Natural killer cell treated with Interleukin-12 subunit alpha and Interleukin-12 subunit beta and Interleukin-15 and Interleukin-18, amount 100 ng/mL, for 72 hours (primary cell): ENCODE measurements around the gene SLCO3A1. TPM values are rescaled to one million over a fixed set of nuclear protein-coding genes. Genes with fewer than 3 reads are reported as not detected.

Experiments
- ATAC-seq, 2 donors: fragments of 150-1000 bp; cut with Tn5 transposase in 1 of 2; sonication (Bioruptor Pico), chemical (Tn5 transposase) in 1 of 2; 2 replicates each; pipeline ENCODE4 v1.10.0; 2021
- DNase-seq: peaks from one replicate; pipeline ENCODE4 v3.0.0; 2022; ENCODE audit warnings: low spot score
- H3K27ac Mint-ChIP-seq, 2 donors: 1 replicate in 1 of 2; 2 replicates in 1 of 2; pipeline ENCODE4 v1.8.0; 2022; ENCODE audit warnings: mixed read lengths in 2 of 2, mild to moderate bottlenecking in 1 of 2, moderate library complexity in 1 of 2
- H3K27me3 Mint-ChIP-seq, 2 donors: 1 replicate in 1 of 2; 2 replicates in 1 of 2; pipeline ENCODE4 v1.8.0; 2022; ENCODE audit warnings: mixed read lengths in 2 of 2
- H3K36me3 Mint-ChIP-seq: one replicate; pipeline ENCODE4 v1.8.0; 2022; ENCODE audit warnings: mixed read lengths
- H3K4me1 Mint-ChIP-seq, 2 donors: 1 replicate in 1 of 2; 2 replicates in 1 of 2; pipeline ENCODE4 v1.8.0; 2022; ENCODE audit warnings: low read depth in 2 of 2, mixed read lengths in 2 of 2, mild to moderate bottlenecking in 1 of 2
- H3K4me3 Mint-ChIP-seq: one replicate; pipeline ENCODE4 v1.8.0; 2022; ENCODE audit warnings: mixed read lengths
- H3K9me3 Mint-ChIP-seq: 2 replicates; pipeline ENCODE4 v1.8.0; 2022; ENCODE audit warnings: mixed read lengths
- total RNA-seq, 2 donors: library from RNA; stranded (reverse); gene quantifications; one replicate each; pipeline ENCODE4 v1.2.3, GENCODE V29; 2022

Gene SLCO3A1
- total RNA-seq, 2 donors from 2014 or later: 10.4 to 12.5 TPM

DNA sequence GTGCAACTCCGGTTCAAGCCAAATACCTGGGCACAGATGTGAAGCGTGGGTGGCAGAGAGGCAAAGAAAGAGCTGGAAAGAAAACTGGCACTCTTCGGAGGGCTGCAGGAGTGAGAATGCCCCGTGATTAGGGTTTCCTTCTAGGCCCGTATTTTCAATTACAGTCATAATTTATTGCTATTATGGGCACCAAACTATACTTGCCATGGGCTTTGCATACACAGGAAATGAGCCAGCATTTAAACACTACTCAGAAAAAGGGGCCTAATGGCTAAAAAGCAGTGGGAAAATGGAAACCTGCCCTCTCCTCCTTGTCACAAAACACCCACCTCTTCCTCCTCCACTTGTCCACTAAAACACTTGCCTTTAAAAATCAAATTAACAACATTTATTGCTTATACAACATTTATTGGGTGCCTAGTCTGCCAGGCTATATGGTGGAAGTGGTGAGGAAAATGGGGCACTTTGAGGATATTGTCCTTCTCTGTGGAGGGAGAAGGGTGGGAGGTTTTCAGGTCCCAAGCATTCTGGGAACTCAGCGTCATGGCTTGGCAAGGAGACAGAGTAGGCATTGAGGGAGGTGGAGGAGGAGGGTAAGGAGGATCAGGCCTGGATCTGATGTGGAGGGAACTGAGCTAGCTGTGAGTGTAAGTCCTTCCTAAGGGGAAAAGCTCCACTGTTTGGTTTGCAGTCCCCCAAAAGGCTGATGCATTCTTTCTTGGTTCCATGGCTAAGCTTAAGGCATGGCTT lies 160.9 kb downstream of the SLCO3A1 start:
- peaks cover 41 to 63% of the 10 kb centered on the region in 2 donors for H3K4me1 Mint-ChIP-seq
- H3K27ac Mint-ChIP-seq: no peak overlapping the region
- H3K36me3 Mint-ChIP-seq: no peaks in the 10 kb centered on the region
- no peak overlapping the region for H3K4me3 Mint-ChIP-seq
- ATAC-seq (no peak), DNase-seq (no peak)
- H3K27me3 Mint-ChIP-seq: no peaks in the 10 kb centered on the region
- no peaks in the 10 kb centered on the region for H3K9me3 Mint-ChIP-seq

DNA sequence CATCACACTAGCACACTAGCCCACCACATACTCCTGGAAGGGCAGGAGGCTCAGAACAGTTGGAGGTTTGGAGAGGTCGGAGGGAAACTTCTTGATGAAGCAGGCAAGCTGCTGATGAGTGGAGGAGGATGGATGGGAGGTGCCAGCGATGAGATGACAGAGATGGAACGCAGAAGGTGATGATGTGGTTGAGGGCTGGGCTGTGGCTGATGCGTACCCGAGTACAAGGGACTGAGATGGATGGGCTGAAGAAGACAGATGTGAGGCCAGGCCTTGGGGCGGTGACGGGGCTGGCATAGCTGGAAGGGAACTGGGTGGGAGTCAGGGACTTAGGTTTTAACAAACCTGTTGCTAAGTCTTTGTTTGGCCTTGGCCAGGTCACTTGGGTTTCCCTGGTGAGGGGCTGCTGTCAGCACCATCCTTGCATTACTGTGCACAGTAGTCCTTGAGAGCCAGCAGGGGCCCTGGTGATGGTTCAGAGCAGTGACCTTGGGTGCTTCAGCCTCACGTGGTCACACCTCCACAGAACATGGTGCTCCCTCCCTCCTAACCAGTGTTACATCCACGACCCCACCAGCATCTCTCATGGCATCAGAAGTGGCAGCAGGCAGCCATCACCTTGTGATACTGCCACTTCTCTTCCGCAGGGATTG lies 164.5 kb downstream of the SLCO3A1 start:
- DNase-seq: no peak
- Mint-ChIP-seq H3K4me3 (no peak overlapping the region), H3K36me3 (no peaks in the 10 kb centered on the region), H3K4me1 (peaks cover 44 to 68% of the 10 kb centered on the region in 2 donors), H3K9me3 (no peaks in the 10 kb centered on the region), H3K27me3 (no peaks in the 10 kb centered on the region), H3K27ac (peak overlapping the region in 1 of 2 donors; percentile 25)
- no peak for ATAC-seq

DNA sequence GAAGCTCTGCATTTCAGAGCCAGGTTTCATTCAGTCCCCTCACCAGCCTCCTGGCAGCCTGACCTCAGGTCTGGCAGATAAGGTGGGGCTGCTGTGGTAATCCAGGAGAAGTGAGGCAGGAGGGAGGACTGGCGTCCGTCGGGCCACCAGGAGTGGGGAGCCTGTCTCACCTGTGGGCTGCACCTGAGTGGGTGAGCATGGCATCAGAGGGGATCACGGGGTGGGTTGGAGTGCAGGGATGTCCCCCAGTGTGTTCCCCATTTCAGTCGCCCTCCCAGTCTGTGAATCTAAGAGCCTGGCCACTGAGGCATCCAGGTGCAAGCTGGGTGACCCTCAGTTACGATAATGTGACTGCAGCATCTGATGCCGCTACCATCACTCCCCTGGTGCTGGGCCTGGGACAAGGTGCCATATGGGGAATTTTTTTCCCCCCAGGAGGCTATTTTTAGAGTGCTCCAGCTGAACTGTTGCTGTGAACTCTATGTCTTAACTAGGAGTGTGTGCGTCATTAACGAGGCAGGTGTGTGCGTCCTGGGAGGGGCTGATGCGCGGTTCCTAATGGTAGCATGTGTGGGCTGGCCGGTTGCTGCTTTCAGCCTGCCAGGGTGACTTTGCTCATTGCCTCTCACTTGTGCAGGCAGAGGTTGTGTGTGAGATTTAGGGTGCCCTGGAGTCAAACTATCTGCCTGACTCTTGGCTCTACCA lies 165.2 kb downstream of the SLCO3A1 start:
- no peak for DNase-seq
- no peak overlapping the region for H3K27ac Mint-ChIP-seq
- H3K36me3 Mint-ChIP-seq: no peaks in the 10 kb centered on the region
- no peak for ATAC-seq
- peaks cover 44 to 64% of the 10 kb centered on the region in 2 donors for H3K4me1 Mint-ChIP-seq
- no peak overlapping the region for H3K4me3 Mint-ChIP-seq
- H3K9me3 Mint-ChIP-seq: no peaks in the 10 kb centered on the region
- no peaks in the 10 kb centered on the region for H3K27me3 Mint-ChIP-seq

DNA sequence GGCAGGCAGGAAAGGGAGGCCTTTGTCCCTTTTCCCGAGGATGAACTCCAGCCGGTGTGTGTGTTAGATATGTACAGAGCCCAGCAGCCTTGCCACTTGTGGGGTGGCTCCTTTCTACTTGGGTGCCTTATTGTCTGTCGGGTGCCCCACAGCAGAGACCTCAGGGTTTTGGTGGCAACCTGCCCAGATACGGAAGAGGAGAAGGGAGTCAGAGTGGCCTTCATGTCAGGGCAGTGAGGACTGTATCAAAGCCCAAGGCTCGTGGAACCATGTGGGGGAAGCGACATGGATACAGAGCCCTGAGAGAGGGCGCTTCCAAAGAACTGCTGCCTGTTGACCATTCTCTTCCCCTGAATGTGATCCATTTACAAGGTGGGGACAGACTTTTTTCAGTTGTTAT lies 166.2 kb downstream of the SLCO3A1 start:
- ATAC-seq (no peak), DNase-seq (no peak)
- Mint-ChIP-seq H3K9me3 (no peaks in the 10 kb centered on the region), H3K36me3 (no peaks in the 10 kb centered on the region), H3K4me1 (peaks cover 44 to 59% of the 10 kb centered on the region in 2 donors), H3K27me3 (no peaks in the 10 kb centered on the region), H3K4me3 (no peak overlapping the region), H3K27ac (no peak overlapping the region)

DNA sequence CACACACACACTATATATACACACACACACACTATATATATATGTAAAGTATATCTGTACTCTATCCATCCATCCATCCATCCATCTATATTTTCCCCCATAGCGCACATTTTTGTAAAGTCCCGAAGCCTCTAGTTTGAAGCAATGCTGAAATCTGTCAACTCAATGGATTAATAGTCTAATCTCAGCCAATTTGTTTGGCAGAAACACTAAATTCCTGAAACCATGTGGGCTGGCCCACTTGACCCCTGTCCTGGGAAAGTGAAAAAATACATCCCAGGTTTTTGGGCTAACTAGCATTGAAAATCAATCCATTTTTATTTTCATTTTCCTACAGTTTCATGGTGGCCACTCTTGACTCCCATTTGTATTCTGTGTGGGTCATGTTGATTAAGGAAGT lies 166.7 kb downstream of the SLCO3A1 start:
- no peak for ATAC-seq
- DNase-seq: no peak
- Mint-ChIP-seq H3K27ac (no peak overlapping the region), H3K27me3 (no peaks in the 10 kb centered on the region), H3K9me3 (no peaks in the 10 kb centered on the region), H3K36me3 (no peaks in the 10 kb centered on the region), H3K4me1 (peaks cover 44 to 54% of the 10 kb centered on the region in 2 donors), H3K4me3 (no peak overlapping the region)

DNA sequence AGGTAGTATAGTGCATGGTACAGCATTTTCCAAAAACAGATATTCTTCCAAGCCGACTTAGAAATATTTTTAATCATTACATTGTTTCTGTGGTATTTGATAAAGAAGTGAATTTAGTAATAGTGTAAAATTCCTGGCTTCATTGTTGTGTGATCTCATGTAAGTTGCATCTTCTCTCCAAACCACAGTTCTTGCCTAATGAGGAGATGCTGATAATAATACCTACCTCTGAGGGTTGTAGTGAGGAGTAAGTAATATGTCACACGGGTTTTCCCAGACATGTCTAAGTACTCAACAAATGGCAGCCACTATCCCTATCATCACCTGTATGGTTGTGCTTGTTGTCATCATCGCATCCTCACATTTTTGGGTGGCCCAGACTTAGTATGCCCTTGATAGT lies 167.3 kb downstream of the SLCO3A1 start:
- no peaks in the 10 kb centered on the region for H3K27me3 Mint-ChIP-seq
- no peak overlapping the region for H3K4me3 Mint-ChIP-seq
- peaks cover 44 to 48% of the 10 kb centered on the region in 2 donors for H3K4me1 Mint-ChIP-seq
- ATAC-seq (no peak), DNase-seq (no peak)
- H3K36me3 Mint-ChIP-seq: no peaks in the 10 kb centered on the region
- no peaks in the 10 kb centered on the region for H3K9me3 Mint-ChIP-seq
- H3K27ac Mint-ChIP-seq: no peak overlapping the region

DNA sequence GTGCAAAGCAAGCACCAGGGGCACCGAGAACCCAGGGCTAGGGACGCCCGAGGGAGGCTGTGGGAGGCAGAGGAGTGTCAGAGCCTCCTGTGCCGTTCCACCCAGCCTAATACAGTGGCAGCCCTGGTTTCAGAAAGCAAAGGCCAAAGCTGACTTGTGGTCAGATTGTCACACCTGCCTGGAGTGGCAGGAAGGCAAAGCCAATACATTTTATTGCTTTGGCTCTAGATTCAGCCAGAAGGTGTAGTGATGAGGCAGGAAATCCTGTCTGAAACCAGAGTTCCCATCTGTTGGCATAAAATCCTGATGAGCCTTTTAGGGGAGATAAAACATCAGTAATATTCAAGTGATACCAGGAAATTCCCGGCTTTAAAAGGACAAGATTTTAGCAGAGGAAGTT lies 168.3 kb downstream of the SLCO3A1 start:
- Mint-ChIP-seq H3K4me1 (peaks cover 38 to 40% of the 10 kb centered on the region in 2 donors), H3K9me3 (no peaks in the 10 kb centered on the region), H3K27ac (no peak overlapping the region), H3K4me3 (no peak overlapping the region), H3K27me3 (no peaks in the 10 kb centered on the region), H3K36me3 (no peaks in the 10 kb centered on the region)
- no peak for DNase-seq
- peak in 1 of 2 donors; percentile 48 for ATAC-seq

DNA sequence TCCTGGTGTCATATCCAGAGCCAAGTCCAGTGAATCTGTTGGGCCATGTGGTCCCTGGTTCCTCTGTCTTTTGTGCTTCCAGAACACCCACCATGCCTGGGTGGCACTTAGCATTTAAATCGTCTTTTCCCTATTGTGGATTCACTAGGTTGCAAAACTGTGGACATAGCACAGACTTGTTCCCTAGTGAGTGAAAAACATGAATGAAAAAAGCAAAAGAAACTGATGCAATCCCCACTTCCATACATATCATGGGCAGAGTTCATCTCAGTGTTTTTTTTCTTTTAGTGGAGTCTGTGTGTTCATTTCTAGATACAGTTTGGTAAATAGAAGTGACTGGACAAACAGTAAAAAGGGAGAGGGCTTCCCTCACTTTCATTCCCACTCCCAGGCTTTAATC lies 170.5 kb downstream of the SLCO3A1 start:
- peaks cover 26 to 30% of the 10 kb centered on the region in 2 donors for H3K4me1 Mint-ChIP-seq
- no peak overlapping the region for H3K27ac Mint-ChIP-seq

DNA sequence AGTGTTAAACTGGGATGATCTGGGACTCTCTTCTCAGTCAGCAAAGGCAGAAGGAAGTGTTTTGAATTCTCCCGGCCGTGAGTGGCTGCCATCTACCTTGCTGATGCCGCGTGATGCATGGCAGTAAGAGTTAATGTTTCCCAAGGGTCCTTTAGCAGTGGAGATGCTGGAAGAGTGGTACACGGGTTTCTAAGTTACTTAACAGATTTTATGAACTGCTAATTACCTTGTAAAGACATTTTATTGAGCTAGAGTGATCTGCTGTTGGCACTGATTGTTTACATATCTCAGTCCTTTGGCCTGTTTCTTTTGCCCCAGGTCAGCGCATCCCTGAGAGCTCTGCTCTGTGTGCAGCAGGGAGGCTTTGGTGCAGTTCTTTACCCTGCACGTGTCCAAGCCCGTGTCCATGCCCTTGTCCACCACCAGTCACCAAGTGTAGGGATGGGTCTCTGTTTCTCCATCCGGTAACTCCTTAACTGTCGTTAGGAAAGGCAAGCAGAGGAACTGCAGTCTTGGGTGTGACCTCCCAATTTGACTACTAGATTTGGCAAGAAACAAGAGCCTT lies 172.3 kb downstream of the SLCO3A1 start:
- no peak overlapping the region for H3K27ac Mint-ChIP-seq
- no peak overlapping the region for H3K4me3 Mint-ChIP-seq
- H3K36me3 Mint-ChIP-seq: no peaks in the 10 kb centered on the region
- H3K4me1 Mint-ChIP-seq: peaks cover 19 to 23% of the 10 kb centered on the region in 2 donors
- no peak for ATAC-seq
- DNase-seq: no peak
- H3K9me3 Mint-ChIP-seq: no peaks in the 10 kb centered on the region
- H3K27me3 Mint-ChIP-seq: no peaks in the 10 kb centered on the region

More for the DNA sequence above, 170.5 kb downstream of the SLCO3A1 start:
- H3K4me3 Mint-ChIP-seq: no peak overlapping the region
- DNase-seq (no peak), ATAC-seq (no peak)
- no peaks in the 10 kb centered on the region for H3K9me3 Mint-ChIP-seq
- H3K27me3 Mint-ChIP-seq: no peaks in the 10 kb centered on the region
- no peaks in the 10 kb centered on the region for H3K36me3 Mint-ChIP-seq

DNA sequence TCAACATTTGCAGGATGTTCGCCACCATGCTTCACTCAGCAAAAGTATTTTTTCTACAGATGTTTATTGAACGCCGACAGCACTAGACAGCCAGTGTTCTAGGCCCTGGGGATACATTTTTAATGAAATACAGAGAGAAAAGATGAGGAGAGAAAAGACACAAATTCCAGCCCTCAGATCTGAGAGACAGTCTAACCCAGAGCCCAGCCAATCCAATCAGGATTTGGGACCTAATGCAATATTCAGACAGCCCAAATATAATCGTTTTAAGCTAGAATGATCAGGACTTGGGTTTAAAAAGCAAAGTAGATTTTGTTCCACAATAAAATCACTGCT lies 174.8 kb downstream of the SLCO3A1 start:
- no peaks in the 10 kb centered on the region for H3K27me3 Mint-ChIP-seq
- ATAC-seq (no peak), DNase-seq (no peak)
- no peak overlapping the region for H3K4me3 Mint-ChIP-seq
- H3K27ac Mint-ChIP-seq: no peak overlapping the region
- no peaks in the 10 kb centered on the region for H3K9me3 Mint-ChIP-seq
- no peaks in the 10 kb centered on the region for H3K36me3 Mint-ChIP-seq
- peaks cover 16 to 19% of the 10 kb centered on the region in 2 donors for H3K4me1 Mint-ChIP-seq

DNA sequence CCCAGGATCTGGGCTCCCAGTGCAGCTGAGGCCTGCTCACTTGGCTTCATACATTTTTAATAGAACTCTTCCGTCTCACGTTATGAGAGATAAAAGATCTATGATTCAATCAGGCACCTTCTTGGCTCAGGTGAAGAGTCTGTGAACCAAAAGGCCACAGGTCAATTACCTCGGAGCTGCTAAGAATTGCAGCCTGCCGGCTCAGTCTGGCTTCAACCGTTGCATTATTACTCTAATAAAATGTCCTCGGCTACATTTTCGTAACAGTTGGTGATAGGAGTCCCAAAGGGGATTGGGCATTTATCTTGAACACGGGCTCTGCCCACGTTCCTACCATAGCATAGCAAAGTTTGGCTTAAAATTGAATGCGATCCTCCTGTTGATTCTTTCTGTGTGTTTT lies 176.3 kb downstream of the SLCO3A1 start:
- Mint-ChIP-seq H3K9me3 (no peaks in the 10 kb centered on the region), H3K36me3 (no peaks in the 10 kb centered on the region), H3K4me1 (peaks cover 25 to 32% of the 10 kb centered on the region in 2 donors), H3K4me3 (no peak overlapping the region), H3K27me3 (no peaks in the 10 kb centered on the region), H3K27ac (no peak overlapping the region)
- DNase-seq: no peak
- no peak for ATAC-seq

DNA sequence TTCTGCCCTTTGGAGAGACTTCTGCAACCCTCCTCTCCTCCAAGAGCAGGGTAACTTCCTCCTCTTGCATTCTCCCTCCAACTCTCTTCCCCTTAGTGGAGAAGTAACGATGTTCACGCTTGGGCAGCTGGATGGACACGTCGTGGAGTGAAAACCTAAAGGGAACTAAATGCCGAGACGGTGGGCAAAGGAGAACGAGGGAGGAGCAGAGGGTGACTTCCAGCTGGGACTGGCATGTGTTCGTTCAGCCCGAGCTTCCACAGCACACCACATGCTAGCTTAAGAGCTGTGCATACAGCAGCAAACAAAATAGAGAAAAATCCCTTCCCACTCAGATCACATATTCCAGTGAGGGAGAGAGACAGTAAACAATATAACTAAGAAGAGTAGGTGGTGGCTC lies 179.8 kb downstream of the SLCO3A1 start:
- Mint-ChIP-seq H3K4me3 (no peak overlapping the region), H3K9me3 (no peaks in the 10 kb centered on the region), H3K27me3 (no peaks in the 10 kb centered on the region), H3K27ac (no peak overlapping the region), H3K36me3 (no peaks in the 10 kb centered on the region), H3K4me1 (peaks cover 28 to 32% of the 10 kb centered on the region in 2 donors)
- DNase-seq: no peak
- no peak for ATAC-seq

DNA sequence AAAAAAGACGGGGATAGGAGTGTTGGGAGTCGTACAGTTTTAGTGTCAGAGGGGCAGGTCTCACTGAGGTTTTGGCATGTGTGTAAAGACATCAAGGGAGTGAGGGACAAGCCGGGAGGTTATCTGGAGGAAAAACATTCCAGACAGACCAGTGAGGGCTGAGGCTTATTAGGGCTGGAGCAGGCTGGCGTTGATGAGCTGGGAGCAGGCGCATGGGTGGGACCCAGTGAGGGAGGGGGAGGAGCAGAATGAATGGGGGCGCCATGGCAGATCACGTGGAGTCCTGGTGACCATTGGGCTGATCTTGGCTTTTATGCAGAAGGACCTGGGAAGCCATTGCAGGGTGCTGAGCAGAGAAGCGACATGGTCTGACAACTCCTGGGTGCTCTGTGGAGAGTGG lies 180.2 kb downstream of the SLCO3A1 start:
- Mint-ChIP-seq H3K36me3 (no peaks in the 10 kb centered on the region), H3K4me1 (peaks cover 28 to 32% of the 10 kb centered on the region in 2 donors), H3K27ac (no peak overlapping the region), H3K4me3 (no peak overlapping the region), H3K27me3 (no peaks in the 10 kb centered on the region), H3K9me3 (no peaks in the 10 kb centered on the region)
- no peak for DNase-seq
- ATAC-seq: no peak

DNA sequence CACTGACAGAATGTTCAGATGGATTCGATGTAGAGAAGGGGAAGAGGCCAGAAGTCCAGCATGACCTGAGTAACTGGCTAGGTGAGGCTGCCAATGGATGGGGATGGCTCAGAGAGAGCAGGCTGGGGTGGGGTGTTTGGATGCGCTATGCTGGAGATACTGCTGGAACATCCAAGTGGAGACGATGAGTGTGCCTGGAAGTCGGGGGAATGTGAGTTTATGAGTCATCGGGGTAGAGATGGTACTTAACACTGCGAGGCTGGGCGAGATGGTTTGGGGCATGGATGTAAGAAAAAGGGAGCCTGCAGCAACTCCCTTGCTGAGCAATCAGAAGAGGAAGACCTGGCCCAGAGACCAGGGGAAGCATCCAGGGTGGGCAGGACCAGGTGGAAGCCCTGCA lies 180.7 kb downstream of the SLCO3A1 start:
- Mint-ChIP-seq H3K9me3 (no peaks in the 10 kb centered on the region), H3K4me3 (no peak overlapping the region), H3K36me3 (no peaks in the 10 kb centered on the region), H3K27me3 (no peaks in the 10 kb centered on the region), H3K27ac (no peak overlapping the region), H3K4me1 (peaks cover 28 to 36% of the 10 kb centered on the region in 2 donors)
- ATAC-seq (no peak), DNase-seq (no peak)
